HG02970 (cell line): ENCODE data around the gene CGN.

ENCODE experiments used
- ATAC-seq: cut with Tn5 transposase; IDR thresholded peaks from one replicate; pipeline ENCODE4 v1.9.1; 2021; ENCODE audit warnings: mild to moderate bottlenecking, moderate library complexity, moderate number of reproducible peaks; ENCODE audit not compliant: unreplicated experiment, low FRiP score

CGN gene, protein sequence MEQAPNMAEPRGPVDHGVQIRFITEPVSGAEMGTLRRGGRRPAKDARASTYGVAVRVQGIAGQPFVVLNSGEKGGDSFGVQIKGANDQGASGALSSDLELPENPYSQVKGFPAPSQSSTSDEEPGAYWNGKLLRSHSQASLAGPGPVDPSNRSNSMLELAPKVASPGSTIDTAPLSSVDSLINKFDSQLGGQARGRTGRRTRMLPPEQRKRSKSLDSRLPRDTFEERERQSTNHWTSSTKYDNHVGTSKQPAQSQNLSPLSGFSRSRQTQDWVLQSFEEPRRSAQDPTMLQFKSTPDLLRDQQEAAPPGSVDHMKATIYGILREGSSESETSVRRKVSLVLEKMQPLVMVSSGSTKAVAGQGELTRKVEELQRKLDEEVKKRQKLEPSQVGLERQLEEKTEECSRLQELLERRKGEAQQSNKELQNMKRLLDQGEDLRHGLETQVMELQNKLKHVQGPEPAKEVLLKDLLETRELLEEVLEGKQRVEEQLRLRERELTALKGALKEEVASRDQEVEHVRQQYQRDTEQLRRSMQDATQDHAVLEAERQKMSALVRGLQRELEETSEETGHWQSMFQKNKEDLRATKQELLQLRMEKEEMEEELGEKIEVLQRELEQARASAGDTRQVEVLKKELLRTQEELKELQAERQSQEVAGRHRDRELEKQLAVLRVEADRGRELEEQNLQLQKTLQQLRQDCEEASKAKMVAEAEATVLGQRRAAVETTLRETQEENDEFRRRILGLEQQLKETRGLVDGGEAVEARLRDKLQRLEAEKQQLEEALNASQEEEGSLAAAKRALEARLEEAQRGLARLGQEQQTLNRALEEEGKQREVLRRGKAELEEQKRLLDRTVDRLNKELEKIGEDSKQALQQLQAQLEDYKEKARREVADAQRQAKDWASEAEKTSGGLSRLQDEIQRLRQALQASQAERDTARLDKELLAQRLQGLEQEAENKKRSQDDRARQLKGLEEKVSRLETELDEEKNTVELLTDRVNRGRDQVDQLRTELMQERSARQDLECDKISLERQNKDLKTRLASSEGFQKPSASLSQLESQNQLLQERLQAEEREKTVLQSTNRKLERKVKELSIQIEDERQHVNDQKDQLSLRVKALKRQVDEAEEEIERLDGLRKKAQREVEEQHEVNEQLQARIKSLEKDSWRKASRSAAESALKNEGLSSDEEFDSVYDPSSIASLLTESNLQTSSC

DNA sequence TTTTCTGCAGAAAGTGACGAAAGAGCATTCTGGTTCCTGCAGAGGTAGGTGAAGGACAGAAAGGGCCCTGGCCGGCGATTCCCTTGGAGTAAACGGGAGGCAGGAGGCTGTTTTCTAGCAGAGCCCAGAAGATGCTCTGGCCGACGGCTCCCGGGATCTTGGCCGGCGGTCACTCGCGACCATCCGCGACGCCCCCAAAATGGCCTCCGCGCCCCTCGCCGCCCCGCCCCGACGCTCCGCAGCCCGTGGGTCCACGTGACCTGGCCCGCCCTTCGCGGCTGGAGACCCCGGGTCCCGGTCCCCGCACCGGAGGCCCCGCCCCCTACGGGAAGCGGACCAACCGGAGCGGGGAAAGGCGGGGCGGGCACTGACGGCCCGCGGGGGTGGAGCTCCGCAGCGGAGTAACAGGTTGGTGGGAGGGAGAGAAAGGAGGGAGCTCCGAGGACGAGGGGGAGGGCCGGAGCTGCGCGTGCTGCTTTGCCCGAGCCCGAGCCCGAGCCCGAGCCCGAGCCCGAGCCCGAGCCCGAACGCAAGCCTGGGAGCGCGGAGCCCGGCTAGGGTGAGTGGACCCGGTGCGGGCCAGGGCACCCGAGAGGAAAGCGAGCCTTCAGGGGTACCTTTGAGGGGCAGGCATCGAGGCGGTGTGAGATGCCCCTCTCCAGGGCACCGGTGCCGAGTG, at the start of gene CGN:
CGN (plus strand) TSS at position 431 of the 679 bp plus-strand sequence. CDS start 7,133 bp downstream, outside the sequence.
- ATAC-seq = peak; percentile 80

DNA sequence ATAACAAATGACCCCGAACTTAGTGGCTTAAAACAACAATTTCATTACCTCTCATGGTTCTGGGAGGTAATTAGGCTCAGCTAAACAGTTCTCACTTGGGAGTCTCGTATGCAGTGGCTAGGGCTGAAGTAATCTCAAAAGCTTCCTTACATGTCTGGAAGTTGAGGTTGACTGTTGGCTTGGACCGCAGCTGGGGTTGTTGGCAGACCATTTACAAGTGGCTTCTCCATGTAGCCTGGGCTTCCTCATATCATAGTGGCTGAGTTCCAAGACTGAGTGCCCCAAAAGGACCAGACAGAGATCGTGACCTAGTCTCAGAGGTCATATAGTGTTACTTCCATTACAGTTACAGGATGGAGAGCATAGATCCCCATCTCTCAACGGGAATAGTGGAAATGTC, 49.5 kb upstream of the CGN start:
- no peak for ATAC-seq

DNA sequence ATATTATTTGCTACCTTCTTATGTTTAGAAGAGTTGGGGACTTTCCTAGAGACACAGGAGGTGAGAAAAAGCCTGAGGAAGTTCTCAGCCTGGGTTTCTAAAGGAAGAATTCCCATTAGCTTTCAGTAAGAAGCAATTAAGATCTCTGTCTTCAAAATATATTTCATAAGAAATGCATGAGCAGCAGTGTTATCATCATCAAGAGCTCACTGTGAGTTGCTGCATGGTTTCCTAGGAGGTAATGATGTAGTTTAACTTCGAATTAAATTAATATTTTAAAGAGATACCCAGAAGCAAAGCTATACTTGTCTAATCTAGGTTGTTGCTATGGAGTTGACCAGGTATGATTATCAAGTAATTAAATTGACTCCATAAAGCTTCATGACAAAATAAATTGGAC, 46.2 kb upstream of the CGN start:
- ATAC-seq = no peak

DNA sequence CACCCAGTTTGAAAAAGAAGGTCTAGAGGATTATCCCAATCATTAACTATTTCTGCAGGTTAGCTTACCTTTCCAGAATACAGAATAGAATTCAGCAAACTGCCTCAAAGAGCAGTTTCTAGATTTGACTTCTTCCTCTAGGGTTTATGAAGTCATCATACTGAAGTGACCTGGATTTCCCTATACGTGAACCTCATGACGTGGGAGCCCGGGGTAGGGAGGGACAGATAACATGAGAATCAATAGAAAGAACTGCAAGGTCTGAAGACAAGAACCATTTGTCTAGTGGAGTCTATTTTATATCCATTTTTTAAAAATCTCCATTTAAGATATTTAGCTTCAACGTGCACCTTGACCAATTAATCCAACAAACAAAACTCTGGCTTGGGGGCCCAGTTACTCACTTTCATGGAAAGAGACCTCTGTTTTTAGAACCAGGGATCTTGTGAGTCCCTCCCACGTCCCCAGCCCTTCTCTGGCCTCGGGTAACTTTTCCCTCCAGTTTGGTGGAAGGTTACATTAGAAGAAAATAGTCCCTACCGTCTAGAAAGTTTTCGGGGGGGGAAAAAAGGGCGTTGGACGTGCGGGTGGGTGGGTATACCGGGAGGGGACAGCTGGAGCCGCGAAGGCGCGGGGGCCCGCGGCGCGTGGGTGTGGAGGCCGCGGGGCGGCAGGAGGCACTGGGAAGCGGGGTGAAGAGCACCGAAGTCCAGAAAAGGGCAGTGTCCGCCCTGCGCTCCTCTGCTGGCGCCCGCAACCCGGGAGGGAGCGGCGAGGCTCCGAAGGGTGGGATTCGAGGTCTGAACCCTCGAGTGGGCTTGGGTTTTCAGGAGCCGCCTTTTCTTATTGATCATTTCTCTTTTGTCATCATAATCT, 38.1 kb upstream of the CGN start:
- ATAC-seq = no peak

DNA sequence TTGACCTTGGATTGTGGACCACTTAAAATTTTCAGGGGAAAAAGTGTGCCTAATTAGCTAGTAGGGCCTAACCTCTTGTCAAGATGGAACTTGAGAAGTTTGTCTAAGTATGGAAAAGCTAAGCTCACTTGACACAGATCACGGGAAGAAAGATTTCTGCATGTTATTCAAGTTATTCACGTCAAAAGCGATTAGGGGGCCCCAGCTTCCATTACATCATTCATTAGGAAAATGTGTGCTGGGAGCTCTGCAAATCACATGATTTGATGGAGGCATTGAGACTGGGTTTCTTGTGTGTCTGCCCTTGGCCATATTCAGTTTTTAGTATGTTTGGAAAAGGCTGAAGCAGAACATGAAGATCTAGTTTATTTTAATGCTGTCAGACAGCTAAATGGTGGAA, 36.4 kb upstream of the CGN start:
- ATAC-seq = no peak

DNA sequence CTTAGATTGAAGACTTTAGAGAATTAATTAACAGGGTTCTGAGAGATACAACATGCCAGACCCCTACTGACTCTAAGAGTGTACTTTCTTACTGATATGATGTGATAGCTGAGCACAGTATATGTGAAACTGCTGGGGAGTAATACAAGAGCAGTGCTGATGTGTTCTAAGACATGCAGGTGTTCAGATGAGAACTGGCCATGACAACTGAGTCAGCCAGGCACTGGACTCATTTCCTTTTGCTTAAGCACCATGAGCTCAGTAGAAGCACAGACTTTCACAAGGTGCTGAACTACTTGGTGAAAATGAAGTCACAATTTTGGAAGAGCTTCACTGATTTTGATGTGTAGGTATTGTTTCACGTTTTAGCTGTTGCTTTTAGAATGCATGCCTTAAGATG, 36.0 kb upstream of the CGN start:
- ATAC-seq = no peak

DNA sequence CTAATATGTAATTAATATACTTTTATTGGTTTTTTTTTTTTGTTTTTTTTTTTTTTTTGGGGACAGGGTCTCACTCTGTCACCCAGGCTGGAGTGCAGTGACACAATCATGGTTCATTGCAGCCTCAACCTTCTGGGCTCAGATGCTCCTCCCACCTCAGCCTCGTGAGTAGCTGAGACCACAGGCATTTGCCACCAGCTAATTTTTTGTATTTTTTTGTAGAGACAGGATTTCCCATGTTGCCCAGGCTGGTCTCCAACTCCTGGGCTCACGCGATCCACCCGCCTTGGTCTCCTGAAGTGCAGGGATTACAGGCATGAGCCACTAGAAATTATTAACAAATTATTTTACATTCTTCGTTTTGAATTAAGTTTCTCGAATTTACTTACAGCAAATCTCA, 35.1 kb upstream of the CGN start:
- no peak for ATAC-seq

DNA sequence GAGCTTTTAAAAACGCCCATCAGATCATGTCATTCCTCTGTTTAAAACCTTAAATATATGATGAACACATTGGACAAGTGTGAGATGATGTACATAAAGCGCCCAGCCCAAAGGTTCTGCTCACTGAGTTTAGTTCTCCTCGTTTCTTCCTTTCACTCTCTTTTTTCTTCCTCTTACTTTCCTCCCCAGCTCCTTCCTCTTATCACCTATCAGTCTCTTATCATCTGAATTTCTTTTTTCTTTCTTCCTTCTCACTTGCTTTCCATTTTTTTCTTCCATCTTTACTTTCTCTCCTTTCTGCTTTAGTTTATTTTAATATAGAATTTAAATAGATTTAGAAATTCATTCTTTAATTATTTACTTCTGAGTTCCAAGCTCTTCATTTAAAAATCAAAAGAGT, 34.1 kb upstream of the CGN start:
- no peak for ATAC-seq

DNA sequence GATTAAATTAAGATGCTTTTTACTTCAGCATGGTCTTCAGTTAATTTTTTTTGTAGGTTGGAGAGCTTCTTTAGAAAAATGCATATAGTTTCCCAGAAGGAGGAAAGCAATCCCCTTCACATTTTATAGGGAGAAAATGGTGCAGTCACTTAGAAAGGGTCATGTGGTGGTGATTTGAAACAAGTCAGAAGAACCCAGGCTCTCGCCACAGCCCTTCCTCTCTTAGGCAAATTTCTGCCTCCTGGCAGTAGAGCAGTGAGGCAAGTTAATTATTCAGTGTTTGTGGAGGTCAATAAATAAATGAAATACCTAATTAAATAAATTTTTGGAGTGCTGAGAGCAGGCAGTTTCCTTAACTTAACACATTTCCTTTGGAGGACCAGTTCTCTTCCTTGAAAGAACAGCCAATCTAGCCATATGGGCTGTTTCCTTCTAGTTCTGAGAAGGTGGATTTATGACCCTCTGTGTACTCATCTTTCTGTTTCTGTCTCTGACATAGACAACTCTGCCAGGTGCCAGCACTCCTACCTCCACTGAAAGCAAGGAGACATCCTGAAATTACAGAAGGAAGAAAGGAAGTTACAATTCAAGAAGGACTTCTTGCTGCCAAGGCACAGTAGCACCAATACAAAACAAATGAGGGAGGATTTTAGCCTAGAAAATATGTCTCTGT, 32.9 kb upstream of the CGN start:
- ATAC-seq = no peak

DNA sequence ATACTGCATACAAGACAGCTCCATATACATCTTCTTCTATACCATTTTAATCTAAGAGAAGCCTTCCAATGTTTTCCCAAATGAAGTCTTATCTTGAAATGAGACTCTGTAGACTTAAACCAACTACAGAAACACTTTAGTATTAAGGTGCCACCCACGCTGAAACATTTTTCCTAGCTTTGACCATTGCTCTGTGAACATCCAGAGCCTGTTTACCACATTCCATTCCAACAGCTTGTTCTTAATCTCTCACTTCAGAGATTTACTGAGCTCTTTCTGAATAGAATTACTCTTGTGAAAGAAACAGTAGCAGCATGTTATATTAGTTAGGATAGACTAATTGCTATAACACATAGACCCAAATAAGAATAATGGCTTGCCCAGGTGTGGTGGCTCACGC, 32.3 kb upstream of the CGN start:
- ATAC-seq = no peak

DNA sequence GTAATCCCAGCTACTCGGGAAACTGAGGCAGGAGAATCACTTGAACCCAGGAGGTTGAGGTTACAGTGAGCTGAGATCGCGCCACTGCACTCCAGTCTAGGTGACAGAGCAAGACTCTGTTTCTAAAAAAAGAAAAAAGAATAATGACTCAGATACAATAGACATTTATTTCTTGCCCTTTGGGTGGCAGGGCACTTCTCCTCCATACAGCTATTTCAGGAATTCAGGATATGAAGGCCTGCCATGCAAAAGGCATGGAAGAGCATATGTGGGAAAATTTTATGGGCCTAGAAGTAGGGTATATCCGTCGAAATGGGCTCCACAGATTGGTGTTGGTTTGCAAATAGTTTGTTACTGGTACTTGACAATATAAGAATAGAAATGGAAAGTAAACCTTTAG, 31.7 kb upstream of the CGN start:
- ATAC-seq = no peak

DNA sequence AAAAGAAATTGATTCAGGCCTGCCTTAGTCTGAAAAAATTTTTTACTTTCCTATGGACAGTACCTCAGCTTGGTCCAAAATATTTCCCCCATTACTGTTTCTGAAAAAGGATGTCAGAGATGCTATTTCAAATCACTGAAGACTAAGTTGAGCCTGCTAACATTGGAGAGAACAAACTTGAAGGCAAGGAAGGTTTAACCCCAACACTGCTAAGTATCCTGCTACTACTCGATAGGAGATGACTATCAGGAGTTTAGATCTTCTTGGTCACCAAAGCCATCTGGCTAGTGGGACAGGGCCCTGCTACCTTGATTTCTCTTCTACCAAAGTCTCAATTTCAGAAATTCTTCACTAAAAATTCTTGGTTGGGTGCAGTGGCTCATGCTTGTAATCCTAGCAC, 29.2 kb upstream of the CGN start:
- no peak for ATAC-seq

DNA sequence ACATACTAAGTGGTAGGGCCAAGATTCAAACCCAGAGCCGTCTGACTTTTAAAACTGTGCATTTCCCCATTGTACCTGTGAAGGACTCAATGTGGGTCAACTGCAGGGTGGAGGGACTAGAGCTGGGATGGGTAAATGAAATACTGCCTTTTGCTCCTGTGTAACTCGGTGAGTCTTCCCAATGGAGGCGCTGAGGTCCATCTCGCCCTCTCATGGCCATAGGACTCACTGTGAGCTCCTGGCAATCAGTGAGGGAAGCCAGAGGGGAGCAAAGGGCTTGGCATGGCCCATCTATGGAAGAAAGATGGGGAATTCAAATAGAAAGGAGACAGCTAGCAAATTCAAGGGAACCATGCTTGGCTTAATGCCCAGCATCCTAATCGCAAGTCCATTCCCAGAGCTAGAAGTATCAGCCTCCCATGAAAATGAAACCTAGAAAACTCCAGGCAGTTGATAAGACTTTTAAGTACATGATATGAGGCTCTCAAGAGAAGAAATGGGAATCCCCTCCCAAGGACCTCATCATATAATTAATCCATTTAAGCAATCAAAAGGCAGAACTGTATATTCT, 25.4 kb upstream of the CGN start:
- no peak for ATAC-seq

DNA sequence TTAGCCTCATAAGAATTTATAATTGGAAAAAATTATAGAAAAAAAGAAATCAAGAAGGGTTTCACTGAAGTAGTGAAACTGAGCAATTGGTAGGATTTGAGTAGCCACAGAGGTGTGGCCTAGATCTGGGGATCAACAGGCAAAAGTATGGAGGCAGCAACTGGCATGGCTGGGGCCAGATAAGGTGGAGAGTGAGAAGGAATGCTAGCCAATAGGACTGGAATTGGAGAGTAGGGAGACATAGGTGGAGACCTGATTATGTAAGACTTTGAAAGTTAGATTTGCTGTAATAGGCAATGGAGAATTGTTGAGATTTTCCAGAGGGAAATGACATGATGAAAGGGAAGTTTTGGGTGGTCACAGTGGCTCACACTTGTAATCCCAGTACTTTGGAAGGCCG, 24.6 kb upstream of the CGN start:
- no peak for ATAC-seq

DNA sequence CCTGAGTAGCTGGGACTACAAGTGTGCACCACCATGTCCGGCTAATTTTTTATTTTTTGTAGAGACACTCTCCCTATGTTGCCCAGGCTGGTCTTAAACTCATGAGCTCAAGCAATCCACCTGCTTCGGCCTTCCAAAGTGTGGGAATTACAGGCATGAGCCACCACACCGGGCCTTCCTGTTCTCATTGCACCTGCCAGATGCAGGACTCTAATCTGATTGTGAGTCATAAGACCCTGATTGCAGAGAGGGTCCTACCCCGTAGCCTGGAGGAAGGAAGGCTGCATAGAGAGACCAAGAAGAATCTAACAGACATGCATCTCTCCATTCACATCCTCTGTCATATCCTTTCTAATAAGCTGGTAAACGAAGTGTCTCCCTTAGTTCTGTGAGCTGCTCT, 19.5 kb upstream of the CGN start:
- ATAC-seq = no peak

DNA sequence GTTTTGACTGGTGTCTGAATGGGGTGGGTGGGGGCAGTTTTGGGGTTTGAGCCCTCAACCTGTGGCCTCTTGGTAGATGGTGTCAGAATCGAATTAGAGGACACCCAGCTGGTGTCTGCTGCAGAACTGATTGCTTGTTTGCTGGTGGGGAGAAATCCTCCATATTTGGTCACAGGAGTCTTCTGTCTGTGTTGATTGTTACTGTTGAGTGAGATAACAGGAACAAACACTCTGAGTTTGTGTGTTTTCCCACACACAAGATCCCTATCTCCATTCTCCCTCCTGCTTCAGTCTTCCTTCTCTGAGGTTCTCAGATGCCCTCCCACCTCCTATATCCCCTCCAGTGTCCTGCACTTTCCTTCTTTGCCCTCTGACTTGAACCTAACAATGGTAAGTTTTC, 19.1 kb upstream of the CGN start:
- no peak for ATAC-seq

DNA sequence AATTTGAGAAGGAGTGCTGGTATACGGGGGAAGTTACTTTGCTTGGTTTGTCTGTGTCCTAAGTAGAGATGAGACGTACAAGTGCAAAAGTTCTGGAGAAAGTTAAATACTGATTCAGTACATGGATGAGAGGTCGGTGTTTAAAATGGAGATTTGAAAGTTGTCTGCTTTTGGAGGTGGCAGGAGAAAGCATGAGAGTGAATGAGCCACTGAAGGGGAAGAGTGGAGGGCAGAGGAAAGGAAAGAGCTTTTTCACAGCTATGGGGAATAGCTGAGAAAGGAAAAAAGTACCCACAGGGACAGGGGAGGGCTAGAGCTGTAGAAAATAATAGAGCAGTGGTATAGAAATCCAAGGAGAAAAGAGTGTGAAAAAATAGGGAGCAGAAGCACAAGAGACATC, 18.1 kb upstream of the CGN start:
- ATAC-seq = no peak

DNA sequence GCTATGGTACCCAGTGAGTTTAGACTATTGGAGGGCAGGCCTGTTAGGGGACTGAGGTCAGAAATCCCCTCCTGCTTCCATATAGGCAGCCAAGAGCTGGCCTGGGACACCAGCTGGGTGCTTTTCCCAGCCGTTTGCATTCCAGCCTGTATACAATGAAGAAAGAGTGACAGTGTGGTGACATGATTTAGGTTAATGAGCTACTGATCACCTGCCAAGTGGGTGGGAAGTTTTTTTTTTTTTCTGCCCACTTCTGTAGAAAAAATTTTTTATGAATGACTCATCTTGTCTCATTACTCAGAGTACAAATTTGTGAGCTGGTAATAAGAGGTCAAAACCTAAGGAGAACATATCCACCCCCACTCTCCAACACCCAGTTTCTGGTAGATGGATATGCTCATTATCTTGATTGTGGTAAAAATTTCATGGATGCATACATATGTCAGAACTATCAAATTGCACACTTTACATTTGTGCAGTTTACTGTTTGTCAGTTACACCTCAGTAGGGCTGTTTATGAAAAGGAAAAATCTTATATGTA, 16.4 kb upstream of the CGN start:
- no peak for ATAC-seq
